Sigmoid colon (tissue), 4 donors: ENCODE data around the gene MAST4.

ENCODE experiments used
- EP300 ChIP-seq, 4 donors: sonication (generic); formaldehyde crosslinking; IDR thresholded peaks; one replicate each; pipeline ENCODE4 v1.6.1; 2017; ENCODE audit warnings: antibody characterized with exemption in 4 of 4
- POLR2A ChIP-seq, 2 donors: fragments of 450-650 bp; IDR thresholded peaks; one replicate each; pipeline ENCODE4 v1.6.1; 2016; ENCODE audit warnings: antibody characterized with exemption in 2 of 2, mild to moderate bottlenecking in 2 of 2, moderate library complexity in 2 of 2
- POLR2AphosphoS5 ChIP-seq, 4 donors: sonication (generic); formaldehyde crosslinking; IDR thresholded peaks; one replicate each; pipeline ENCODE4 v1.6.1; 2017; ENCODE audit warnings: antibody characterized with exemption in 4 of 4
- TF ChIP-seq, protein P1 (sequence below), 4 experiments: fragments of 450-650 bp in 3 of 4; fragments of 200-600 bp in 1 of 4; IDR thresholded peaks; one replicate each; pipeline ENCODE4 v1.5.1; 2016 to 2019; ENCODE audit warnings: antibody characterized with exemption in 4 of 4, mild to moderate bottlenecking in 3 of 4, moderate library complexity in 2 of 4

DNA sequence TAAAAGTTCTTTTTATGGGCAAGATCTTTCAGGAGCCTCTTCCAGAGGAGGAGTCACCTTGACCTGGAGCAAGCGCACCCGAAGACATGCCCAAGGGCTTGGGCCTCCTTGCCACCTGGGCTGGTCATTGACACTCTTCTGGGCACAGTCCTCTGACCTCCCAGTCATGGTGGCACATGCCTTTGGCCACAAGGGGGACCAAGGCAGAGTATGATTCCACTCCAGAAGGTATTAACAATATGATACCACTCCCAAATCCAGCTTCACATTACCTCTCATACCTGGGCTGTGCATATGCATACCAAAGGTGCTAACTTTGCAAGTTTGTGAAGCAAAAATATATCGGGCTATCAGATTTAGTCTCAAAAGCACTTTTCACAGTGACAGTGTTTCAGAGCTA lies 84.6 kb downstream of the MAST4 start:
- TF ChIP-seq, protein P1, sequence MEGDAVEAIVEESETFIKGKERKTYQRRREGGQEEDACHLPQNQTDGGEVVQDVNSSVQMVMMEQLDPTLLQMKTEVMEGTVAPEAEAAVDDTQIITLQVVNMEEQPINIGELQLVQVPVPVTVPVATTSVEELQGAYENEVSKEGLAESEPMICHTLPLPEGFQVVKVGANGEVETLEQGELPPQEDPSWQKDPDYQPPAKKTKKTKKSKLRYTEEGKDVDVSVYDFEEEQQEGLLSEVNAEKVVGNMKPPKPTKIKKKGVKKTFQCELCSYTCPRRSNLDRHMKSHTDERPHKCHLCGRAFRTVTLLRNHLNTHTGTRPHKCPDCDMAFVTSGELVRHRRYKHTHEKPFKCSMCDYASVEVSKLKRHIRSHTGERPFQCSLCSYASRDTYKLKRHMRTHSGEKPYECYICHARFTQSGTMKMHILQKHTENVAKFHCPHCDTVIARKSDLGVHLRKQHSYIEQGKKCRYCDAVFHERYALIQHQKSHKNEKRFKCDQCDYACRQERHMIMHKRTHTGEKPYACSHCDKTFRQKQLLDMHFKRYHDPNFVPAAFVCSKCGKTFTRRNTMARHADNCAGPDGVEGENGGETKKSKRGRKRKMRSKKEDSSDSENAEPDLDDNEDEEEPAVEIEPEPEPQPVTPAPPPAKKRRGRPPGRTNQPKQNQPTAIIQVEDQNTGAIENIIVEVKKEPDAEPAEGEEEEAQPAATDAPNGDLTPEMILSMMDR (IDR thresholded peaks at IDR 0.05) = no peak
- TF ChIP-seq POLR2AphosphoS5 (IDR thresholded peaks at IDR 0.05) (no peak), POLR2A (IDR thresholded peaks at IDR 0.05) (no peak), EP300 (IDR thresholded peaks at IDR 0.05) (no peak)
